ENCODE measurements around the gene PLXNC1. TPM values are rescaled to one million over a fixed set of nuclear protein-coding genes. Genes with fewer than 3 reads are reported as not detected.

Gene PLXNC1
- total and polyA plus RNA-seq, 8 donors, result 0.40 to 16.5 (median 2.6) TPM

GRCh38 chr12:94244165-94245133 lies 96.1 kb downstream of the PLXNC1 start:
- Histone ChIP-seq H3K36me3 (peaks cover 0 to 12% (median 5%) of the 10 kb centered on the region in 4 donors), H3K9me3 (no peaks in the 10 kb centered on the region), H3K4me1 (no peaks in the 10 kb centered on the region), H3K4me3 (no peak overlapping the region), H3K27me3 (no peaks in the 10 kb centered on the region), H3K27ac (peak overlapping the region in 1 of 5 donors; percentile 20)
- WGBS, 5 donors, result 68 to 89% (median 76%) methylated on average over 11 of the region's 11 CpGs
- no peak for TF ChIP-seq POLR2A (IDR thresholded peaks at IDR 0.05)
- TF ChIP-seq CTCF (IDR thresholded peaks at IDR 0.05), result no peak
- TF ChIP-seq POLR2AphosphoS5 (IDR thresholded peaks at IDR 0.05), result no peak
- no peak for TF ChIP-seq EP300 (IDR thresholded peaks at IDR 0.05)
- intact Hi-C loops (cut with DNase I; ENCODE audit: low total_unique reads), result no loop called here
- peak in 1 of 2 donors; percentile 34 for DNase-seq

GRCh38 chr12:94245631-94246383 lies 97.4 kb downstream of the PLXNC1 start:
- Histone ChIP-seq H3K4me3 (no peak overlapping the region), H3K27me3 (no peaks in the 10 kb centered on the region), H3K36me3 (peaks cover 0 to 13% (median 5%) of the 10 kb centered on the region in 4 donors), H3K4me1 (no peaks in the 10 kb centered on the region), H3K27ac (no peak overlapping the region), H3K9me3 (no peaks in the 10 kb centered on the region)
- 71 to 88% (median 81%) methylated on average over 12 of the region's 12 CpGs for WGBS, 5 donors
- no peak for DNase-seq
- intact Hi-C loops (cut with DNase I; ENCODE audit: low total_unique reads), result no loop called here
- TF ChIP-seq POLR2A (IDR thresholded peaks at IDR 0.05), result no peak
- no peak for TF ChIP-seq EP300 (IDR thresholded peaks at IDR 0.05)
- no peak for TF ChIP-seq POLR2AphosphoS5 (IDR thresholded peaks at IDR 0.05)
- TF ChIP-seq CTCF (IDR thresholded peaks at IDR 0.05), result no peak

GRCh38 chr12:94247246-94247645 lies 98.9 kb downstream of the PLXNC1 start:
- Histone ChIP-seq H3K27ac (no peak overlapping the region), H3K4me1 (no peaks in the 10 kb centered on the region), H3K4me3 (no peak overlapping the region), H3K27me3 (no peaks in the 10 kb centered on the region), H3K9me3 (no peaks in the 10 kb centered on the region), H3K36me3 (peaks cover 0 to 16% (median 5%) of the 10 kb centered on the region in 4 donors)
- 48 to 78% (median 65%) methylated on average over 2 of the region's 2 CpGs for WGBS, 5 donors
- no peak for TF ChIP-seq EP300 (IDR thresholded peaks at IDR 0.05)
- no peak for TF ChIP-seq CTCF (IDR thresholded peaks at IDR 0.05)
- TF ChIP-seq POLR2AphosphoS5 (IDR thresholded peaks at IDR 0.05), result no peak
- TF ChIP-seq POLR2A (IDR thresholded peaks at IDR 0.05), result no peak
- intact Hi-C loops (cut with DNase I; ENCODE audit: low total_unique reads), result no loop called here
- no peak for DNase-seq

GRCh38 chr12:94248582-94248981 lies 100.2 kb downstream of the PLXNC1 start:
- Histone ChIP-seq H3K27ac (no peak overlapping the region), H3K27me3 (no peaks in the 10 kb centered on the region), H3K4me1 (no peaks in the 10 kb centered on the region), H3K4me3 (no peak overlapping the region), H3K9me3 (no peaks in the 10 kb centered on the region), H3K36me3 (peaks cover 0 to 20% (median 5%) of the 10 kb centered on the region in 4 donors)
- intact Hi-C loops (cut with DNase I; ENCODE audit: low total_unique reads), result no loop called here
- 58 to 85% (median 75%) methylated on average over 7 of the region's 7 CpGs for WGBS, 5 donors
- DNase-seq, result no peak
- TF ChIP-seq POLR2AphosphoS5 (IDR thresholded peaks at IDR 0.05) (no peak), POLR2A (IDR thresholded peaks at IDR 0.05) (no peak), CTCF (IDR thresholded peaks at IDR 0.05) (no peak), EP300 (IDR thresholded peaks at IDR 0.05) (no peak)
